GM19238 (cell line): Measurements from ENCODE around the gene NUCB1.
"Not testable (repeated sequence)": the region's sequence is repeated elsewhere in the genome, so short reads cannot be mapped to it uniquely, and the experiment has no call there.

Experiments
- DNase-seq: peaks from one replicate; pipeline ENCODE4 v3.0.0; 2011; ENCODE audit warnings: low spot score; ENCODE audit not compliant: insufficient read length

NUCB1 gene

GRCh38 chr19:48874303-48875135, 25.6 kb upstream of the NUCB1 start:
- no peak for DNase-seq

GRCh38 chr19:48876043-48876981, 23.8 kb upstream of the NUCB1 start:
- DNase-seq, result not testable (repeated sequence)

- no peak for DNase-seq
Observed at GRCh38 chr19:48877855-48878195, 22.3 kb upstream of the NUCB1 start.

- no peak for DNase-seq
Observed at GRCh38 chr19:48878196-48879024, 21.7 kb upstream of the NUCB1 start.

GRCh38 chr19:48879025-48879637, 21.0 kb upstream of the NUCB1 start:
- no peak for DNase-seq

- not testable (repeated sequence) for DNase-seq
Observed at GRCh38 chr19:48879696-48880095, 20.4 kb upstream of the NUCB1 start.

- DNase-seq, result no peak
Observed at GRCh38 chr19:48881741-48882657, 18.1 kb upstream of the NUCB1 start.

GRCh38 chr19:48883726-48884125, 16.4 kb upstream of the NUCB1 start:
- no peak for DNase-seq

DNA sequence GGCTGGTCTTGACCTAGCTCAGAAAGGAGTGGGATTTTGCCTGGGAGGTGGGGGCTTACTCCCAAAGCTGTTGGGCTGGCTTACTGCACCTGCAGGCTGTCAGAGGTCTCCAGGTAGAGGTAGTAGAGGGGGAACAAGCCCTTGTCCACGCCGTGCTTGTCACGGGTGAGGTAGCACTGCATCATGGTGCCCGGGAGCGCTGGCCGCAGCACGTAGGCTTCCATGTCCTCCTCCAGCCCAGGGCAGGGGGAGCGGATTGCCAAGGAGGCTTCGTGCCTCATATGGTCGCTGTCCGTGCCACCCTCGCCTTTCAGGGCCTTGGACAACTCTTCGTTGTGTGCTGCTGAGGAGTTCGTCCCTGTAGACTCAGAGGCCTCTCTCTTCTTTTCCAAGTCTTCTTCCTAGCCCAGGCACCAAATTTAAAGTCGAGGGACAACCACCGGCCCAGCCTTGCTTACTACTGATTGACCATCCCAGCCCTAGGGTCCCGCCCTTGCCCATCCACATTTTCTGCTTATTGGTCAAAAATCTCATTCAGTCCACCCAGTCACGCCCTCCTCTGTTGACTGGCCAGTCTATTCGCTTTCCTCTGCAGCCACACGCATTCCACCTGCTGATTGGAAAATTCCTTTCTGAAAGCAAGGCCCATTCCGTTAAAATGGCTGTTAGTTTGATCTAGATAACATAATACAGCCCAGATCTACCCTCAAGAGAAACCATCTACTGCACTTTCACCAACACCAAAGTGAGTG, 12.1 kb upstream of the NUCB1 start:
- no peak for DNase-seq

DNA sequence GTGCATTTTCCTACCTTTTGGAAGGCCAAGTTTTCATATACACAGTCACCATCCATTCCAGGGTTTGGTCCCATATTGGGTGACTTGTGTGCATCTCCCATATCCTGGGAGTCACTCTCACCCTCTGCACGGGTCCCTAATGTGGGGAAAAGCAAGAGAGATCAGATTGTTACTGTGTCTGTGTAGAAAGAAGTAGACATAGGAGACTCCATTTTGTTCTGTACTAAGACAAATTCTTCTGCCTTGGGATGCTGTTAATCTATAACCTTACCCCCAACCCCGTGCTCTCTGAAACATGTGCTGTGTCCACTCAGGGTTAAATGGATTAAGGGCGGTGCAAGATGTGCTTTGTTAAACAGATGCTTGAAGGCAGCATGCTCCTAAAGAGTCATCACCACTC, 10.6 kb upstream of the NUCB1 start:
- DNase-seq, result not testable (repeated sequence)

GRCh38 chr19:48890551-48890950, 9.6 kb upstream of the NUCB1 start:
- no peak for DNase-seq

GRCh38 chr19:48895226-48895625, 4.9 kb upstream of the NUCB1 start:
- DNase-seq, result no peak

GRCh38 chr19:48896191-48896720, 3.9 kb upstream of the NUCB1 start:
- no peak for DNase-seq

DNA sequence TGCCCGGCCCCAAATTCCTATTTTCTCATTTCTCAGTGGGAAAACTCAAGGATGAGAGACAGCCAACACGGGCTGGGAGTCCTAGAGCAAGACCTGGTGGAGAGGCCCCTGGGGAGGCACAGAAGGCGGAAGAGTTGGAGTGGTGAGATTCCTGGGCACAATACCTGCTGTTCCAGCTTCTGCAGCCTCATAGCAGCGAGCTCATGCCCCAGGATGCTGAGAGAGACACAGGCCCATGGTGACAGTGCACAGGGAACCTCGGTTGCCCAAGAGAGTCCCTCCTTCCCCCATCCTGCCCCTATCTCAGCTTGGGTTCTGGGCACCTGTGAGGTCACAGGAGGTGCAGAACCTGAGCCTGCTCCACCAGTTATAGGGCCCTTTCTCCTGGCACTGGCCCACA, 2.9 kb upstream of the NUCB1 start:
- no peak for DNase-seq

- DNase-seq, result not testable (repeated sequence)
Observed at GRCh38 chr19:48899386-48899749, 744 bp upstream of the NUCB1 start.

DNA sequence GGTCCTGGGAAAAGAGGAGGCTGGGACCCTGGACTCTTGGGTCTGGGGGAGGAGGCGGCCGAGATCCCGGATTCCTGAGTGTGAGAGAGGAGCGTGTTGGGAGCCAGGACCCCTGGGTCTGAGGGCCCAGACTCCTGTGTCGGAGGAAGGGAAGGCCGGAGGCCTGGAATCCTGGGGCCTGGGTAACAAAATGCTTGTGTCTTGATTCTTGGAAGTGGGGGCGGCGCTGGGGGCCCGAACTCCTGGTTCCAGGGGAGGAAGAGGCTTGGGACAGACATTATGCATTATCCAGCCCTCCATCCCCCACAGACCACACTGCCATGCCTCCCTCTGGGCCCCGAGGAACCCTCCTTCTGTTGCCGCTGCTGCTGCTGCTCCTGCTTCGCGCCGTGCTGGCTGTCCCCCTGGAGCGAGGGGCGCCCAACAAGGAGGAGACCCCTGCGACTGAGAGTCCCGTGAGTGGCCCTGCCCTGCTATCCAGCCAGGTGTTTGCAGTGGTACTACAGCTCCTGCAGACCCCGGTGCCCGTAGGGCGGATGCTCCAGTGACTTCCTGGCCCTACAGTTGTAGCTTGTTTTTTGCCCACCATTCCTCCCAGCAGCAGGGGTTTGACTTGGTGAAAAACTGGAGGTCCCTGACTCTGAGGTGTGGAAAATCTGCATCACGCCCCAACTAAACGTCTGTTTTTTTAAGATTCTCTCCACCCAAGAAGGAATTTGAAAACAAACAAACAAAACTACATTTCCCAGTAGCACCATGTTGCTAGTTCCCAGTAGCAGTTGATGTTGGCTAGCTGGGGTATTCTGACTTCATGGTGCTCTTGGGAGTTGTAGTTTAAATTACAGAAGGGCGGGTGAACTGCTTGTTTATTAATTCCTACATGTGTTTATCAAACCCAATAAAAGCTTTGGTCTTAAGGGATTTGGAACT, 630 bp downstream of the NUCB1 start:
- peak; percentile 50 for DNase-seq

- not testable (repeated sequence) for DNase-seq
Observed at GRCh38 chr19:48902291-48902690, 2.2 kb downstream of the NUCB1 start.

GRCh38 chr19:48903788-48904187, 3.7 kb downstream of the NUCB1 start:
- DNase-seq, result not testable (repeated sequence)
